T-helper 1 cell (primary cell): ENCODE measurements around the gene SFT2D3.

Source experiments
- DNase-seq, 5 donors: peaks; one replicate each; pipeline ENCODE4 v3.0.0-alpha.2; 2012 to 2020

SFT2D3 gene

GRCh38 chr2:127683056-127683455 is 18.2 kb upstream of the SFT2D3 start:
- no peak for DNase-seq

- no peak for DNase-seq
These were observed 17.5 kb upstream of the SFT2D3 start for GRCh38 chr2:127683757-127684156.

DNA sequence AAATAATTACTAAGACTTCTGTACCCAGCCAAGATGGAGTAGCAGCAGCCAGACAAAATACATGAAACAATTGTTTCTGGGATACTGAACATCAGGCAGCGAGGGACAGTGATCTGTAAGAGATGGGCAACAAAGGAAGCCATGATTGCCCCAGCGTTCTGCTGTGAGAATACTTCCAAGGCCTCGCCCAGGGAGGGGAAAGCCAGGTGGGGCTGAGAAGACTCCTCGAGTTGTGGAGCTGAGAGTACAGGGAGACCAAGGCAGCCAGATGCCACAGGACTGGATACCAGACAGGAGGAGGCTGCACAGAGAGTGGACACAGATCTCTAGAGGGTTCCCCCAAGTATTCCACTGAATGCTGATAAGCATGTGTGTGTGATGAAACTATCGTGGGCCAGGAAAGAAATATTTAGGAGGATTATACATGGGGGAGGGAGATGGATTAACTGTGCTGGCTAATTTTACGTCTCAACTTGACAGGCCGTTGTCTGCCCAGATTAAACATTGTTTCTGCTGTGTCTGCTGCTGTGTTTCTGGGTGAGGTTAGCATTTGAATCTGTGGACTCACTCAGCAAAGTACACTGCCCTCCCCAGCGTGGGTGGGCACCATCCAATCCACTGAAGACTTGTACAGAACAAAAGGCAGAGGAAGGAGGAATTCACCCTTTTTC is 15.8 kb upstream of the SFT2D3 start:
- no peak for DNase-seq

- no peak for DNase-seq
These were observed 12.9 kb upstream of the SFT2D3 start for GRCh38 chr2:127688405-127688804.

DNA sequence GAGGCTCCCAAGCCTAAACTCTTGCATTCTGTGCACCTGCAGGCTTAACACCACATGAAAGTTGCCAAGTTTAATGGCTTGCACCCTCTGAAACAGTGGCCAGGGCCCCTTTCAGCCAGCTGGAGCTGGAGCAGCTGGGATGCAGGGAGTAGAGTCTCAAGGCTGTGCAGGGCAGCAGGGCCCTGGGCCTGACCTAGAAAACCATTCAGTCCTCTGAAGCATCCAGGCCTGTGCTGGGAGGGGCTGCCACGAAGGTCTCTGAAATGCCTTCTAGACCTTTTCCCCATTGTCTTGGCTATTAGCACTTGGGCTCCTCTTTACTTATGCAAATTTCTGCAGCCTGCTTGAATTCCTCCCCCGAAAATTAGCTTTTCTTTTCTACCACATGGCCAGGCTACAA is 10.6 kb upstream of the SFT2D3 start:
- no peak for DNase-seq

DNA sequence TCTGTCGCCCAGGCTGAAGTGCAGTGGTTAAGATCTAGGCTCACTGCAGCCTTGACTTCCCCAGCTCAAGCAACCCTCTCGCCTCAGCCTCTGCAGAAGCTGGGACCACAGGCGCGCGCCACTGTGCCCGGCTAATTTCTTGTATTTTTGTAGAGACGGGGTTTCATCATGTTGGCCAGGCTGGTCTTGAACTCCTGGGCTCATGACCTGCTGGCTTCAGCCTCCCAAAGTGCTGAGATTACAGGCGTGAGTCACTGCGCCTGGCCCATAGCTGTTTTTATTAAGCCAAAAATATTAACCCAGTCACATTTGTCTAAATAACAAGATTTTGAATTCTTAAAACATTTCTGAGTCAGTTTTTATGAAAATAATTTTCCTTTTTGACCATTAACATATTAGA is 6.3 kb upstream of the SFT2D3 start:
- DNase-seq = no peak

DNA sequence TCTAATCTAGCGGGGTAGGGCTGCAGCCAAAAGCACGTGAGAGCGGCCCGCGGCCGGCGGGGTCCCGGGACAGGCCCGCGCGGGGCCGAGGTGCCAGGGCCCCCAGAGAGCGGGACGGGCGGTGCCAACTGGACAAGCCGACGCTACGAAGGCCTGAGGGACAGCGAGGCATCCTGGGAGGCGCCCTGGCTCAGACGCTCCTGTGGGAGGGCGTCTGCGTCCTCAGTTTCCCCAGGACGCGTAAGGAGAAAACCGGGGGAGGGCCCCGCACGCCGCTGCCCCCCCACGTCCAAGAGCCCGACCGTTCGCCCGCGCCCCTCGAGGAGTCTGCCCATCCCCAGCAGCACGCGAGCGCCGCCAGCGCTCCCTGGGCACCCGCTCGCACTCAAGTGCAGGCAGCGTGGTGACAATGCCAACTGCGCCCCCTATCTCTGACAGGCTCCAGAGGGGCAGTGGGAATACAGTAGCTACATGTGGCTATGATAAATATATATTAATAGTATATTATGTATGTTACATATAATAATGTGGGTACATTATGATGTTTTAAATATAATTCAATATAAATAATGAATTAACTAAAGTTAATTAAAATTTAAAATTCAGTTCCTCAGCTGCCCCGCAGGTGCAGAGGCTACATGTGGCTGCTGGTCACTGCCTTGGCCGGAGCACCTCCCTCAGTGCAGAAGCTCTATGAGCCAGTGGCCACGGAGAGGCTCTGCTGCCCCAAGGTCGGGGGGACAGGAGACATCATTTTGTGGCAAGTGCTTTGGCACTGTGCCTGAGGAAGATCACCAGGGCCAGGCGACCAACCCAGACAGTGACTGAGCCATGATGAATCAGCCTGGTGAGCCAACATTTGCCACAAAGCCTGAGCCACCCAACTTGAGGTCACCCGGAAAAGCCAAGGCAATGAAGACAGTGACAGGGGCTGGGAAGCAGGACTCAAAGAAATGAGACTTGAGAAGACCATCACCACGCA is 5.5 kb upstream of the SFT2D3 start:
- peak in 3 of 5 donors; percentile 18 to 49 (median 47) for DNase-seq

DNA sequence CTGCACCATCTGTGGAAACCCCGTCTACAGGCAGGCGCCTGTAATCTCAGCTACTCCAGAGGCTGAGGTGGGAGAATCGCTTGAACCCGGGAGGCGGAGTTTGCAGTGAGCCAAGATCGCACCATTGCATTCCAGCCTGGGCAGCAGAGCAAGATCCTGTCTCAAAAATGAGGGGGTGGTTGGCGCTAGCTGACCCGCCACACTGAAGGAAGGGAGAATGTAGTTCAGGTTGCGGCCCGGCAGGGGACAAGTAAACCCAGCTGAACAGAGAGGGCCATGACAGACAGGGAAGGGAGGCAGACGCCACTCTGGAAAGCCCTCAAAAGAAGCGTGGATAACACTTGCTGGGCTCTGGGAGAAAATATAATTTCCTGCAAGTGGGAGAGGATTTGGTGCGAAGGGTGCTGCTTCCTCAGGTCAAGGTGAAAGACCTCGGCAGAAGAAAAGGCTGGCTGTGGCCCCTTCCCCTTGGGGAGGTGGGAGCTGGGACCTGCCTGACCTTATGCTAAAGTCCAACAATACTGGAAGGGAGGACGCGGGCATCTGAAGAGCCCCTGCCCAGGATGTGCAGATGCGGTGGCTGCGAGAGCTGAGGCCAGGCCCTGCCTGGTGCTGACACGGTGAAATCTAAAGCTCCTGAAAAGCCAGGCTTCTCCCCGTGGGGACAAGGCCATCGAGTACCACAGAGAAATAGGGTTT is 3.7 kb upstream of the SFT2D3 start:
- no peak for DNase-seq

- DNase-seq = no peak
These were observed 2.5 kb upstream of the SFT2D3 start for GRCh38 chr2:127698553-127699355.

DNA sequence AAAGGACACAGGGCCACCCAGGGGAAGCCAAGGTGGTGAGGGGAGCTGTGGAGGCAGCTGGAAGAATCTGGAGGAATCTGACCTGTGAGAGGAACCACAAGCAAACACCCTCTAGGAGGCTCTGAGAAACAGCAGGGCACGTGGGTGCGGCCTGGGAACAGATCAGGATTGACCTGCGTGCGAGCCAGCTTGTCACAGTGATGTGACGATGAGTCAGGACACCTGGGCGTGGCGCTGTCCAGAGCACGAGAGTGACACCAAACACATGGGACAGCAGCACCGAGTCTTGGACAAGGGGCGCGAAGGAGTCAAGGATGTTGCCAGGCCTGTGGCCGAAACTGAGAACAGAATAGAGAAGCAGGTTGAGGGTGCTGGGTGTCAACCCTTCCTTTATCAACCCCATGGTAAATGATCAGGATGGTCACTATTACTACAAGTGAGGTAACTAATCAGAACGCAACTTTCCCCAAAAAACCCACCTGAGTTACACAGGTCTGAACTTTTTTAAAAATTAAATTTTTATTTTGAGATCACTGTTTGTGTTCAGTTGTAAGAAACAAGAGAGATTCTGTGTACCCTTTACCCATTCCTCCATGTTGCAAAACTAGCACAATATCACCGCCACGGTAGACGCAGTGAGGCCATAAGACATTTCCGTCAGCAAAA is 637 bp upstream of the SFT2D3 start:
- peak in 1 of 5 donors; percentile 9 for DNase-seq

GRCh38 chr2:127701651-127702394 is 526 bp downstream of the SFT2D3 start:
- peak; percentile 59 to 92 (median 73) for DNase-seq

- DNase-seq = no peak
These were observed 1.2 kb downstream of the SFT2D3 start for GRCh38 chr2:127702395-127703009.

- DNase-seq = no peak
These were observed 2.0 kb downstream of the SFT2D3 start for GRCh38 chr2:127703282-127703681.

- no peak for DNase-seq
These were observed 3.5 kb downstream of the SFT2D3 start for GRCh38 chr2:127704641-127705390.

DNA sequence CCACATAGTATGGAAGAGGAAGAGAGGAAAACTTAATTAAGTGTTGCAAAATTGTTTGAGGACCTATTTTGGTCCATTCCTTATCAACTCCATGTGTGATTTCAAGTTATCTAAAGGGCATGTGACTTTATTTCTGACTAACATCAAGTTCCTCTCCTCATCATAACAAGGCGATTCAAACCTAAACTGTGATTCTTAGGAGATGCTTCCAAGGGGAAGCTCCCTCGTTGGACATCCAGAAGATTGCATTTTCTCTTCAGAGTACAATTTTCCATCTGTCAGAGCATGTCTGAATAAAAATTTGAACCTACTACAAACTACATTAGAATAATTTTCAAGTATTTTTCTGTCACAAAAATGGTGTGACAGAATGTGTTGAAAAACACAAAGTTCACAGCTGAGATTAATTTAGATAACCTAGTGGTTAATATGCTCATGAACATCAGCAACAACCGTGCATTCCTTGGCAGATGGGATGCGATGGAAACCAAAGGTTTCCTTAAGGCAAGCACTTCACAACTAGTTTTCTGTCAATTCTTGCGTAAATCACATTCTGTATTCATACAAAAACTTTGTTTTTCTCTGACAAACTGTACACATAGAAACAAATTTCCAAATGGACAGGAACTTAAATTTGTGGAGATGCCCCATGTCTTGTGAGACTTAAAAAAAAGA is 4.2 kb downstream of the SFT2D3 start:
- no peak for DNase-seq

- no peak for DNase-seq
These were observed 5.1 kb downstream of the SFT2D3 start for GRCh38 chr2:127706215-127706990.

- no peak for DNase-seq
These were observed 6.8 kb downstream of the SFT2D3 start for GRCh38 chr2:127707890-127708648.

DNA sequence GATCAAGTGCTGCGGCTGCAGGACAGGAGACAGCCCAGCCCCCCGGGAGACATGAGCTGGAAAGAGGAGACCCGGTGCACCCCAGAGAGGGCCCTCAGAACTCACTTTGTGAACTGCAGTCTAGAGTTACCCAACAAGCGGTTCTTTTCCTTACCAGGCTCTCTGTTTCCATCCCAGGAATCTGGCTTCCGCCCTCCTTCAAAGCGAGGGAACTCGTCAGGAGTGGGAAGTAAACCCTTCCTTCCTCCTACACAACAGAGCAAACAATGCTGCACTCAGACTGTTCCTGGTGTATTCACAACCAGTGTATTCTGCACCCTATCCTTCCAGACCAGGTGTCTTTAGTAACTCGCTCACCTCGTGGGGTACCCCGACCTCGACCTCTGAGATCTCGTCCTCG is 8.0 kb downstream of the SFT2D3 start:
- DNase-seq = no peak
